ENCODE results near the gene DGKG. TPM values are rescaled to one million over a fixed set of nuclear protein-coding genes. Genes with fewer than 3 reads are reported as not detected.

Gene DGKG
- total RNA-seq, 1 donor from 2014 or later, result 1.4 TPM

GRCh38 chr3:186368176-186368575 is 6.1 kb upstream of the DGKG start:
- ATAC-seq (no peak), DNase-seq (ENCODE audit: low spot score) (no peak)

GRCh38 chr3:186367631-186368030 is 5.6 kb upstream of the DGKG start:
- ATAC-seq, result no peak
- no peak for DNase-seq (ENCODE audit: low spot score)

- DNase-seq (ENCODE audit: low spot score) (no peak), ATAC-seq (no peak)
These were observed 4.2 kb upstream of the DGKG start for GRCh38 chr3:186366206-186366605.

GRCh38 chr3:186365202-186365974 is 3.4 kb upstream of the DGKG start:
- ATAC-seq (no peak), DNase-seq (ENCODE audit: low spot score) (no peak)

GRCh38 chr3:186362988-186363387 is 954 bp upstream of the DGKG start:
- ATAC-seq (no peak), DNase-seq (ENCODE audit: low spot score) (no peak)

GRCh38 chr3:186362537-186362842 is 456 bp upstream of the DGKG start:
- DNase-seq (ENCODE audit: low spot score) (no peak), ATAC-seq (no peak)

- DNase-seq (ENCODE audit: low spot score), result no peak
- ATAC-seq, result no peak
These were observed 730 bp downstream of the DGKG start for GRCh38 chr3:186361246-186361761.

GRCh38 chr3:186360779-186361178 is 1.3 kb downstream of the DGKG start:
- peak; percentile 24 for ATAC-seq

GRCh38 chr3:186359078-186359477 is 3.0 kb downstream of the DGKG start:
- no peak for DNase-seq (ENCODE audit: low spot score)
- ATAC-seq, result peak; percentile 24

More at GRCh38 chr3:186360779-186361178, 1.3 kb downstream of the DGKG start:
- DNase-seq (ENCODE audit: low spot score), result no peak

GRCh38 chr3:186356152-186356551 is 5.9 kb downstream of the DGKG start:
- no peak for ATAC-seq

GRCh38 chr3:186354100-186354499 is 7.9 kb downstream of the DGKG start:
- no peak for DNase-seq (ENCODE audit: low spot score)
- no peak for ATAC-seq

More at GRCh38 chr3:186356152-186356551, 5.9 kb downstream of the DGKG start:
- no peak for DNase-seq (ENCODE audit: low spot score)

GRCh38 chr3:186352369-186352768 is 9.7 kb downstream of the DGKG start:
- ATAC-seq (no peak), DNase-seq (ENCODE audit: low spot score) (no peak)

GRCh38 chr3:186342197-186342596 is 19.8 kb downstream of the DGKG start:
- DNase-seq (ENCODE audit: low spot score), result no peak
- peak; percentile 46 for ATAC-seq

- DNase-seq (ENCODE audit: low spot score) (no peak), ATAC-seq (no peak)
These were observed 21.8 kb downstream of the DGKG start for GRCh38 chr3:186340204-186340603.

GRCh38 chr3:186339180-186339918 is 22.7 kb downstream of the DGKG start:
- ATAC-seq, result no peak
- DNase-seq (ENCODE audit: low spot score), result no peak

- no peak for ATAC-seq
- DNase-seq (ENCODE audit: low spot score), result no peak
These were observed 28.8 kb downstream of the DGKG start for GRCh38 chr3:186333256-186333655.

- DNase-seq (ENCODE audit: low spot score) (no peak), ATAC-seq (no peak)
These were observed 31.1 kb downstream of the DGKG start for GRCh38 chr3:186330772-186331460.

GRCh38 chr3:186329589-186329988 is 32.4 kb downstream of the DGKG start:
- no peak for ATAC-seq

GRCh38 chr3:186327912-186328487 is 34.0 kb downstream of the DGKG start:
- DNase-seq (ENCODE audit: low spot score), result no peak
- ATAC-seq, result peak; percentile 42

More at GRCh38 chr3:186329589-186329988, 32.4 kb downstream of the DGKG start:
- no peak for DNase-seq (ENCODE audit: low spot score)

GRCh38 chr3:186322761-186323160 is 39.3 kb downstream of the DGKG start:
- no peak for ATAC-seq
- no peak for DNase-seq (ENCODE audit: low spot score)

- no peak for DNase-seq (ENCODE audit: low spot score)
- no peak for ATAC-seq
These were observed 40.3 kb downstream of the DGKG start for GRCh38 chr3:186321746-186322145.

Data from left lobe of liver (tissue), 2 donors.